ENCODE data around the gene TIRAP. TPM values are rescaled to one million over a fixed set of nuclear protein-coding genes. Genes with fewer than 3 reads are reported as not detected.
"Not testable (repeated sequence)": the region's sequence is repeated elsewhere in the genome, so short reads cannot be mapped to it uniquely, and the experiment has no call there.

Gene TIRAP
- total RNA-seq, 1 donor from 2014 or later: 14.5 TPM

DNA sequence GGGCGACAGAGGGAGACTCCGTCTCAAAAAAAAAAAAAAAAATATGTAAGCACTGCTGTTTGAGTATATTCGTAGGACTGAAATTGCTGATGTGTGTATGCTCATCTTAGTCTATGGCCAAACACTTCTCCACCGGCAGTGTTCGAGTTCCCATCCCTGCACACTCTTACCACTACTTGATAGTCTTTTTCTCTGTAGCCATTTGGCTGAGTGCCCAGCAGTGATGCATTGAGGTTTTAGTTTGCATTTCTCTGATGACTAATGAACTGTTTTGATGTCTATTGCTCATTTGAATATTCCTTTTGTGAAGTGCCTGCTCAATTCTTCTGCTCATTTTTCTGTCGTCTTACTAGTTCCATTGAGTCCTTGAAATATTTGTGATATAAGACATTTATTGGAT, 1.9 kb downstream of the TIRAP start:
- peak; percentile 79 for DNase-seq (ENCODE audit: low spot score)

GRCh38 chr11:126288237-126288636, 5.3 kb downstream of the TIRAP start:
- no peak for DNase-seq (ENCODE audit: low spot score)

- DNase-seq (ENCODE audit: low spot score): no peak
Observed at GRCh38 chr11:126290887-126291286, 8.0 kb downstream of the TIRAP start.

DNA sequence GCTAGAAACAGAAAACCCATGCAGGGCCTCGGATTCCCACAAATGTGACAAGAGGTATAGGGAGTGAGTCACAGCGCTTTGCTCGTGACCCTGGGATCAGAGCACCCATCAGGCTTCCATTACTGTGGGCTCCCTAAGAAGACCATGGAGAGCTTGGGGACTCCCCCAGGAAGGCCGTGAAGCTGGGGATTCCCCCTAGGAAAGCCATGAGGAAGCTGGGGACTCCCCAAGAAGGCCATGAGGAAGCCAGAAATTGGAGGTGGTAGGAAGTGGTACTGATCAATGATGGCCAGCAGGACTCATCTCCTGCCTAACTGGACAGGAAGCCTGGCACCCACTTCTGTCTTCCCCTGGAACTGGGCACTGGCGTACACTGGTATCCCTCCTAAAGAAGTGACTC, 10.8 kb downstream of the TIRAP start:
- DNase-seq (ENCODE audit: low spot score): no peak

DNA sequence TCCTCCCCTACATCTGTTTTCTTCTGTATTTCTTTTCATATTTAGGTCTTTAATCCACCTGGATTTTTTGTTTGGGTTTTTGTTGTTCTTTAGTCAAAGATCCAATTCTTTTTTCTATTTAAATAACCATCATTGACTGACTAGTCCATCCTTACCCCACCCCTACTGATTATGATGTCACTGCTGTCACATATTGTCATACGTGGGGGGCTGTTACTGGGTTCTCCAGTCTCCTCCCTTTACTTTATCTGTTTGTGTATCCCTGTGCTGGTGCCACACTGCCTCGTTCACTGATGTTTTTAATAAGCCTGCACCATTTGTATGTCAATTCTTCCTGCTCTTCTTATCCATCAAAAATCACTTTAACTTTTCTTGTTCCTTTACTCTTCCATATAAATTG, 14.1 kb downstream of the TIRAP start:
- no peak for DNase-seq (ENCODE audit: low spot score)

GRCh38 chr11:126303623-126304456, 20.9 kb downstream of the TIRAP start, which contains the start of gene DCPS:
Gene DCPS (plus strand): TSS chr11:126304060. CDS start chr11:126304081, 21 bp downstream.
- peak; percentile 90 for DNase-seq (ENCODE audit: low spot score)

DNA sequence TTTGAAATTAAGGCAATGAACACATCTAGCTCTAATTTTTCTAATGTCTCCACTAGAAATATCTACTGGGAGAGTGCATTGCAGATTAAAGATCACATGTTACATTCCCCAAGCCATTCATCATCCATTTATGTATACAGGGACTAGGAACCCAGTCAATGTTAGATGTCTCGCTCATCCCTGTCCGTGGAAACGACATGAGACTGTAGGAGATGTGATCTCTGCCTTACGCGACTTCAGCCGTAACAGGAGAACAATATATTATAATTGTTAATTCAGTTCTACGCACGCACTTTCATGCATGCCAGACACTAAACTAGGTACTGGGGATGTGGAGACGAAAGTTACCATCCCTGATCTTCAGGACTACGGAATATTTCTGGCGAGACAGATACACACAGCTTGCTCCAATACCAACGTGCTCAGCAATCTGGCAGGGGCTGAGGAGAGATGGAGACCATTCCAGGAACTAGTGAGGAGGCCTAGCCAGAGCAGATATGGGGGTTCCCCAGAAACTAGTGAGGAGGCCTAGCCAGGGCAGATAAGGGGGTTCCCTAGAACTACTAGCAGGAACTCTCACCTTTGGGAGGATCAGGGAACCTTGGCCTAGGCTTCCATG, 21.7 kb downstream of the TIRAP start:
- no peak for DNase-seq (ENCODE audit: low spot score)

DNA sequence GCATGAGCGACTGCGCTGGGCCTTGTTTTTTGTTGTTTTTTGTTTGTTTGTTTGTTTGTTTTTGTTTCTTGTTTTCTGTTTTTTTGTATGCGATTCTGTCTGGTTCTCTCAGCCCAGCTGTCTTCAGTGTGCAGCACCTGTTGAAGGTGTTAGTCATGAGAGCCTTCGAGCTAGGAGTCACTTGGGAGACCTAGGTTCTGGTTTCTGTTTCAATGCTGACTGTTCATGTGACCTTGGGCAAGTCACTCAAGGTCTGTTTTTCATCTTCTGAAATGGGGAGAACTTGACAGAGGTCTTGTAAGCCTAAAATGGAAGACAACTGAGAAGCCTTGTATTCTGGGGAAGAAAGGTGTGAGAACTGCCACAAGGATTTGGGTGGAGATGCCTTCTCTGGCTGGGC, 22.8 kb downstream of the TIRAP start:
- no peak for DNase-seq (ENCODE audit: low spot score)

- DNase-seq (ENCODE audit: low spot score): no peak
Observed at GRCh38 chr11:126307706-126308105, 24.8 kb downstream of the TIRAP start.

- no peak for DNase-seq (ENCODE audit: low spot score)
Observed at GRCh38 chr11:126308271-126308671, 25.4 kb downstream of the TIRAP start.

- DNase-seq (ENCODE audit: low spot score): not testable (repeated sequence)
Observed at GRCh38 chr11:126308771-126309170, 25.9 kb downstream of the TIRAP start.

GRCh38 chr11:126310200-126310991, 27.5 kb downstream of the TIRAP start:
- DNase-seq (ENCODE audit: low spot score): peak; percentile 76

DNA sequence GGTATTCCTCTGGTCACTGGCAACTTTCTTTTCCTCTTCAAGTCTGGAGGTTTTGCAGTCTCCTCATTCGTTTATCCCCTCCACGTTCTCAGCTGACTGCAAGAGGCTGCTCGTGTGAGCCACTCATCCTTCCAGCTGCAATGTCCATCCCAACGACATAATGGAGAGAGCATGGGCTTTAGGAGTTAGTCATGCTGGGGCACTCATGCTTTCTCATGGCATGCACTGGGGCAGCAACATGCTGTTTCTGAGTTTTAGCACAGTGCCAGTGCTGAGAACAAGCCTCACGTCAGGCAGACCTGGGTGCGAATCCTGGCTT, 28.1 kb downstream of the TIRAP start:
- no peak for DNase-seq (ENCODE audit: low spot score)

DNA sequence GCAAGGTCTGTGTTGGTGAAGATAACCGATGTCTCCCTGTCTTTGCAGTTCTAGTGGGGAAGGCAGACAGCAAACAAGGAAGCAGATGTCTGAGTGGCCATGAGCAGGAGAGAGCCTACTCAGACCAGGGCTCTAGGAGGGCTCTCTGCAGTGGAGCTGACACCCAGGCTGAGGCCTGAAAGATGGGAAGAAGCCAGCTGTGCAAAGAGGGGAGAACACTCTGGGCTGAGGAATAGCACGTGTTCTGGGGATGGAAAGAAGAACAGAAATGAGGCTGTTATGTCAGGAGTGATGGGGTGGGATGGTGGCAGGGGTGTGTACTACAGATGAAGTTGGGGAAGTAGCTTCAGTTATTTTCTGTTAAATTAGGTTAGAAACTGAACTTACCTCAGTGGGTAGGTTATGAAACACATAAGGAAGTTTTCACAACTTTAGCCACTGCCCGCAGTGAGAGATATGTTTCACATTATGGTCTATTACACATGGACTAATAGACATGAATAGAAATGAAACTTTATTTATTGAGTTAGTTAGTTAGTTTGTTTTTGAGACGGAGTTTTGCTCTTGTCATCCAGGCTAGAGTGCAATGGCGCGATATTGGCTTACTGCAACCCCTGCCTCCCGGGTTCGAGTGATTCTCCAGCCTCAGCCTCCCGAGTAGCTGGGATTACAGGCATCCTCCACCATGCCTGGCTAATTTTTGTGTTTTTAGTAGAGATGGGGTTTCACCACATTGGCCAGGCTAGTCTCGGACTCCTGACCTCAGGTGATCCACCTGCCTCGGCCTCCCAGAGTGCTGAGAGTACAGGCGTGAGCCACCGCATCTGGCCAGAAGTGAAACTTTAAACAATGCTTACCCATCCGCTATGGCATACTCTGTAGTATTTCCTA, 28.8 kb downstream of the TIRAP start:
- DNase-seq (ENCODE audit: low spot score): no peak

GRCh38 chr11:126312961-126313360, 30.1 kb downstream of the TIRAP start:
- no peak for DNase-seq (ENCODE audit: low spot score)

- no peak for DNase-seq (ENCODE audit: low spot score)
Observed at GRCh38 chr11:126313826-126314225, 30.9 kb downstream of the TIRAP start.

- DNase-seq (ENCODE audit: low spot score): no peak
Observed at GRCh38 chr11:126317432-126317755, 34.5 kb downstream of the TIRAP start.

DNA sequence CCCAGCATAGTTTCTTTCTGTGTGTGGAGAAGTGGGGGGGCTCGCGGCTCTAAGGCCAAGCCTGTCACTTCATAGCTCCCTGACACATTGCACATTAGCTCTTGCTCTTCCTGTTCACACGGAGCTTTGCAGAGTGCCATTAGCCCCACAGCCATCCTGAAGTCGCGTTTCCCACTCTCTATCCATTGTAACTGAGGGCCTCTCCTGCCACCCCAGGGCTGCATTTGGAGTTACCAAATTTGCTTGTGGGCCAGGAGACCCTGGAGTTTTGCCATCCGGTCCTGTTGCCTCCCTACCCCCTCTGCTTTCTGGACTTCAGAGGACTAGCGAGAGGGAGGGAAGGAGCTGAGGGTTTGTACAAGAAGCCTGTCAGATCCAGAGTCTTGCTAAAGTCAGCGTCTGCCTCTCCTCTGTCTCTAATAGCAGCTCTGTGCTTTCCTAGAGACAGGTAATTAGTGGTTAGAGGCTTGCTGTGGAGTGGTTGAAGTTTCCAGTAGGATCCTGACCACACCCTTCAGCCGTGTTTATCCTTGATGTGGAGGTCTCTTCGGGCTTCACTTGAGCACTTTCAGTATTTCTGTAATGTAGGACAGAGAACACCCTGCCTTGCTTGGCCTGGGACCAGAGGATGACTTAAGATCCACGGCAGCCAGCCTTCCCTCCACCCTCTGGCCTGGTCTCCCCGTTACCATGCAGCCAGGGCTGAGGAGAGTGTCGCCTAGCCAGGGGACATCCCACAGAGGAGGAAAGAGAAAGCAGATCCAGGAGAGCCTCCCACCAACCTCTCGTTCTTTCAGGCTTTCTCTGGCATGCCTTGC, 35.1 kb downstream of the TIRAP start:
- peak; percentile 83 for DNase-seq (ENCODE audit: low spot score)

DNA sequence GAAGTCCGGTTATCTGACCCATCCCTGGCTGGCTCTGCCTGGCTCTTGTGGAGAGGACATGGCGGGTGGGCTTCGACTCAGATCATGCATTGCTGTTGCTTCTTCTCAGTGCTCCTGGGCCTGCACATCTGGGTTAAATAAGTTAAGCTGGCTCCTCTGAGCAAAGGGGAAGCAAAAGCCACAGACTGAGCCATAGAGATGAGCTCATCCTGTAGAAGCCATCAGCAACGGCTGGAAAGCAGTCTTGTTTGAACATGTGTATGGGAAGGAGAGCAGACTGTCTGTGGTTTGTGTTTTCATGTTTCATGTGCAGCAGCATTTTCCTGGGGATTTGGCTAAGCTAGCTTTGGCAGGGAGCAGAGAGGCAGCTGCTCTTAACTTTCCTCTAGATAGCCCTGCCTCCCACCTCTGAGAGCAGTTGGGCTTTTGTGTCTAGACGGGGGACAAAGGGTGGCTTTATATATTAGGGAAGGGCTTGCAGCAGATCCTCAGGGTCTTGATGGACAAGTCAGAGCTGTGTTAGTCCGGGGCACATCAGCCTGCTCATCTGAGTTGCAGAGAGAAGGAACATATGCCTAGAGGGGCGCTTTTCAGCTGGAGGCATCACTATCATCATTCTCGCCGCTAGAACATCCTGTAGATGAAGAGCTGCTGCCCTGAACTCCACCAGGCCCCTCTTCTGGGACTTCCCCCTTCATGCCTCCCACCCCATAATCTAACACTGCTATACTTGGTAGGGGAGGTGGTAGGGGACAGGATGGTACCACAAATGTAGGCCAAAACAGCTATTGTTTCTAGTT, 35.9 kb downstream of the TIRAP start:
- no peak for DNase-seq (ENCODE audit: low spot score)

GRCh38 chr11:126319374-126319740, 36.5 kb downstream of the TIRAP start:
- DNase-seq (ENCODE audit: low spot score): no peak
